HG03196 (cell line): Measurements from ENCODE around the gene MBTPS1.

ENCODE experiments used
- ATAC-seq: cut with Tn5 transposase; IDR thresholded peaks from one replicate; pipeline ENCODE4 v1.9.1; 2021; ENCODE audit not compliant: unreplicated experiment

MBTPS1 gene

DNA sequence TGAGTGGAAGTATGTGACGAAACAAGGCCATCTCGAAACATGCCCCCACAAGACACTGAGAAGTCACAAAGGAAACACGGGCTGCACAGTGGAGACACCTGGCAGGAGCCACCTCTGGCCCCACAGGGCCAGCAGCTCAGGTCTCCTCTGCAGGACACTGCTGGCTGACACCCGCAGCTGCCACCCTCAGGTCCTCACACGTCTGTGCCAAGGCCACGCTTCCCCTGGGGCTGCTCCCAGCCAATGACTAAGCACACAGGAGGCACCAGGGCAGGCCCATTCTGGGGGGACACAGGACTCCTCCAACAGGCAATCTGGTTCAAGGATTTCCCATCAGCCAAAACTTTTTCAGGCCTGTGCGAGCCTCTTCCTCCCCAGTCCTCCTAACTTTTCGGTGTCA, 36.4 kb downstream of the MBTPS1 start:
- ATAC-seq: no peak

DNA sequence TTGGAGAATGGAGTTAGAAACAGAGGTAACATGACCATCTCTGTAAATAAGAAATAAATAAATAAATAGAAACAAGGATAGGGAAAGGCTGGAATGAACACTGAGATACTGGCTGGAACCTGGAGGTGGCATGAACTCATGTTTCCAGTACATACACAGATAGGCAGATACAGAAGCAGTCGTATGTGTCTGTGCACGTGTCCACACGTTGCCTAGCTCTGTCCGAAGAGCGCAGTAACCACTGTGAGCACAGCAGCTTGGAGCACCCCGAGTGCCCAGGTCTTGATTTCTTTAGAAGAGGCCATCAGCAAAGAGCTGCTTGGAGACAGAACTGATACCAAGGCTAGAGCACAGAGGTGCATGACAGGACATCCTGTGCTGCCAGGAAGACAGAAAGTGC, 37.1 kb downstream of the MBTPS1 start:
- ATAC-seq: no peak

DNA sequence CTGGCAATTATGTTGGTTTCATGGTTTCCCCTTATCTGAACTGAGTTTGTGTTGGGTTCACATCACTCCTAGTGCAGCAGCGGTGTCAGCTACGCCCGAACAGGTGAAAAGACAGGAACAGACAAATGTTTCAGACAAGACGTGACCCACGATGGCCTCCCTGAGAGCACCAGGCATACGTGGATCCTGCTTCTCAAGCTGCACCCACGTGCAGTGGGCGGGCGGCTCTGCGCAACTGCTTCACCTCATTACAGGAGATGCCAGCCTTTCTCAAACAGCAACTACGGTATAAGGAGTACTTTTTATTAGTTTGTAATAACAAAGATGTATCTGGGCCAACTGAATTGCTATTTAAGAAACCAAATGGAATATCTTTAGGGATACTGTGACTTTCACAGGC, 41.4 kb downstream of the MBTPS1 start:
- no peak for ATAC-seq

DNA sequence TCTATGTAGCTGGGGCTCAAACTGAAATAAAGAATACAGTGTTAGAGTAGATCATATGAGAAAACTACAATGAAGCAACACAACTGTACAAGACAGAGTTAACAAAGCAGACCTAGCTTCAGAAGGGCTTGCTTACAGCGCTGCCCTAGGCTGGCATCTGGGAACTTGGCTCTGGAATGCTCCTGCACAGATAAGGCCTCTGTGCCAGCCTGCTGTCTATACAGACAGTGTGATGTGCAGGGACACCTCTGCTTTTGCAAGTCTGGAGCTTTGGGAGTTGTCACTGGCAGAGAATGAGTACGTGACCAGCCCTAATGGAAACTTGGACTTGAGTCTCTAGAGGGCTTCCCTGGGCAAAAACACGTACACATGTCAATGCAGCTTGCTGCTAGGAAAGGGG, 42.0 kb downstream of the MBTPS1 start:
- no peak for ATAC-seq

DNA sequence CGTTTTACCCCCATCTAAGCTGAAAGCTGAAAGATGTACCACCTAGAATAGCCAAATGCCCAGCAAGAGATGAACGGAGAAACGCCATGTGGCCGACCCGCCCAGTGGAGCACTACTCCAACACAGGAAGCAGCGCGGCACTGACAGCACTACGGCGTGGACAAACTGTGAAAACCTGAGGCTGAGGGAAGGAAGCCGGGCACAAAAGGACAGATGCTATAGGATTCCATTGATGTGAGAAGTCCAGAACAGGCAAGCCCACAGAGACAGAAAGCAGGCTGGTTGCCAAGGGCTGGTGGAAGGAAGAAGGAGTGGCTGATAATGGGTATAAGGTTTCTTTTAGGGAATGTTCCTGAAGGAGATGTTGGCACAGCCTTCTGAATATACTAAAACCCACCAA, 44.7 kb downstream of the MBTPS1 start:
- no peak for ATAC-seq

- no peak for ATAC-seq
These were observed 45.6 kb downstream of the MBTPS1 start for GRCh38 chr16:84071121-84071520.

DNA sequence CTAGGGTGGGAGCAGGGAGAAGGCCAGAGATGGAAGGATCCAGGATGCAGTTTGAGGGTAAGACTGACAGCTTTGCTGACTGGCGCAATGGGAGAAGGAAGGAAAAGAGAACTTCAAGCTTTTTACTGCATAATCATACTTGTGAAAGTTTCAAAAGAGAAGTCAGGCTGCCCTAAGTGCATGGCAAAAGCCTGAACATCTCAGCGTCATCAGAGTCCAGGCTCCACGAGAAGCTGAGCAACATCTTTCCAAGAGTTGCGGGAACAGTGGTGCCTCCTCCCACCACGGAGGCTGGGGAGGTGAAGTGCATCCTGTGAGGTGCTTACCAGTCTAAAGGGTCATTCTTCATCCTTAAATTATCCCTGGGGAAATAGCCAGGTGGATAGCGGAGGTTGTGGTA, 47.2 kb downstream of the MBTPS1 start:
- no peak for ATAC-seq

- no peak for ATAC-seq
These were observed 47.8 kb downstream of the MBTPS1 start for GRCh38 chr16:84068783-84069462.

- ATAC-seq: no peak
These were observed 48.7 kb downstream of the MBTPS1 start for GRCh38 chr16:84068041-84068440.

GRCh38 chr16:84067640-84068039, 49.1 kb downstream of the MBTPS1 start:
- ATAC-seq: no peak

DNA sequence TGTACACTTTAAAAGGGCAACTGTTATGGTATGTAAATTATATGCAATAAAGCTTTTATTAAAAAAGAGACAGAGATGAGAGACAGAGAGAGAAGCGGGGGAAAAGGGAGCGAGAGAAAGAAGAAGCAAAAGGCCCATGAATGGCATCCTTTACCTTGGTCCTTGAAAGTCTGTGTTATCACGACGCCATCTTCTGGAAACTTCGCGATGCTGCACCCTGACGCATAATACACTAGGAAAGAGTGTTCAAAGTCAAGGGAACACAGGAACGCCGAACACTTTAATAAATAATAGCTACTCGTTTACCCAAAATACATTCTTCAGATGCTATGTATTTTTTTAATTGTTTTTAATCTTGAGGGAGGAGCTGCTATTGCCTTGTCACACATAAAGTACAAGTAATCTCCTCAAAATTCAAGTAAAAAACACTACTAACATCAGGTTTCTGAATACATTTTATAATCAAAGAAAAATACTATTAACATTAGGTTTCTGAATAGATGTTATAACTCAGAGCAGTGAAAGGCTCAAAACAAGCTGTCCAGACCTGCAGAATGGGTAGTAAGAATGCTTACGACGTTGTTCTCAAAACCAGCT, 51.1 kb downstream of the MBTPS1 start:
- ATAC-seq: no peak

- no peak for ATAC-seq
These were observed 52.8 kb downstream of the MBTPS1 start for GRCh38 chr16:84063980-84064379.

DNA sequence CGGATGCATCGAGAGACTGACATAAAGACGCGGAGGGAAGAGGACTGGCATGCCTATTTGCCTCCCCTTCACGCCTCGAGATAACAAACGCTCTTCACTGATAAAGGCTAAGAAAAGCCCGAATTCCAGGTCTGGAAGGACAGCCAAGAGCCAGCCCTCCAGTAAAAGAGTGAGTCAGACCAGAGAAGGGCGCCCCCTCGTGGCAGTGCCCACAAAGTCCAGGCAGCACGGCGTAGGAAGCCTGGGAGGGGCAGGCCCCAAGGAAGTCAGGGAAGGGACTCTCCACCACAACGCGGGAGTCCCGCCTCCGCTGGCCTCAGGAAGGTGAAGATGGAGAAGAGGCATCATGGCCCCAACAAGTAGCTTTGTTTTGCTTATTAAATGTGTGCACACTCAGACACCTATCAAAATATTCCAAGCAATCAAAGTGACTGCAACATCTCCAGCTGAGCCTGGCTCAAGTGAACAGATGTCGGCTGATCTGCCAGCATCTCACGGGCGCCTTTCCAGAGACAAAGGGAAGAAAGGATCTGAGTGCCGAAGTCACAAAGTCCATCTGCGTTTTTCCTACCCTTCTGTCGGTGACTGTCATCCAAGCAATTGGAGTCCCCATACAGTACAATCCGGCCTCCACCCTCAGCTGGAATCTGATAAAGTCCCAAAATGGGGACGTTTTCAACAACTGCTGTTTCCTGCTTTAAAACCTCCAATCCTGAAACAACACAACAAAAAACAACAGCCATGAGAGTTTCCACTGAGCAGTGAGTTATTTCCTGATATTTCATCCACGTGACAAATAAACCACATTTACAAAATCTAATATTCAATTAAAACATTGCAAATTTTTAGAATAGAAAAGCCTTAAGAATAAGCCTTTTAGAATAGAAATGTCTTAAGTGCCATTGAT, 53.8 kb downstream of the MBTPS1 start:
- no peak for ATAC-seq

DNA sequence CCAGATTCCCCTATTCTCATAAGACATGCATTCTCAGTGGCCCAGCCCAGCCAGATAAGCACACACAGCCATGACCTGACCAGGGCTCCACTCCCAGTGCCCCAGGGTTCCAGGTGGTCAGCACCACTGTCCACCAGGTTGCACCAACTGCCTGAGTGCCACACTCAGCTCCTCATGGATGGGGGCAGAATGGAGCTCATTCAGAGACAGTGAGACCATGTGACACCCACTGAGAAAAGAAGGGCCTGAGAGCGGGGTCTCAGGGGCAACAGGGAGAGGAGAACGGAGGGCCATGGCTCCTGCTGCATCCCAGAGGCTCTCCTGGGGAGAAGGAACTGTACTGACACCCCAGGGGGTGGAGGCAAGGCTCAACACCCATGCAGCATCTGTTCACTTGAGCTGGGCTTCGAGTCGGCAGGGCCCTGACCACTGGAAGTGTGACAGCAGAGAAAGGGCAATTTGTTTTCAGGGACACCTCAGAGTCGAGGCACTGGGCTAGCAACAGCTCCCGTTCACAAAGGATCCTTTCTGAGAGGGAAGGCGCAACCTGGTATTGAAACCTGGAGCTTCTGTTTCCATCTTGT, 55.4 kb downstream of the MBTPS1 start:
- no peak for ATAC-seq

DNA sequence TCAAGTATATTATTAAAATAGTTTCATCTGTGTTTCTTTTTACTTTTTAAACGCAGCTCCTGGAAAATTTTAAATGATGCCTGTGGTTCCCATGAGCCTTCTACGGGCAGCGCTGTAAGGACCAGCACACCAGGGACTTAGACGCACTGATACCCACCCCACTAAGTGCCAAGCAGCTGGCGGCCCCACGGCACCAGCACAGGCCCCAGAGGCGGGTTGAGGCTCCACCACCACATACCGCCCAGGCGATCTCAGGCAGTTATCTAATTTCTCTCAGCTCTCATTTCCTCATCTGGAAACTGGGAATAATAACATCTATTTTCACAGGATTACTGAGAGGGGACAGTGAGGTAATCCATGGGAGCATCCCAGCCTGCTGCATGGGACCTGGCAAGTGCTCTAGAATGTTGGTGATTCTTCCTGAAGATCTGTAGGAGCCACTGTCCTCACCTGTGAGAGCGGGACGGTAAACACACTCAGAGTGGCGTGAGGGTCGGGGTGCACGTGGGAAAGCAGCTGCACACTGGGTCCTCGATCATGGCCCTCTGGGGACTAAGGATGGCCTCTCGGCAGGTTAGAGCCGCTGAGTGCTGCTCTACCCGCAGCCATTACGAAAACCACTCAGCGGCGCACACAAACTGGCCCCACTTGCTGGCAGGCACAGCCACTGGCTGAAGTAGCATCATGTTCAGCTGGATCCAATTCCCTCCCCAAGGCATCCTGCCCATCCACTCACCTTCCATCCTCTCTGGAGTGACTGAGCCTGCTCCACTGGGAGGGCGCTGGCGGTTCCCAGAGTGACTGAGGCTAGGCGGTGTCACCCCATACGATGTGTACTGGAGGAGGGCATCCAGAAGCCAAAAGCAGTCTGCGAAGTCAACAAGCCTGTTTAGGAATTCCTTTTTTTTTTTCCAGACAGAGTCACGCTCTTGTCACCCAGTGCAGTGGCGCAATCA, 56.5 kb downstream of the MBTPS1 start:
- ATAC-seq: no peak

DNA sequence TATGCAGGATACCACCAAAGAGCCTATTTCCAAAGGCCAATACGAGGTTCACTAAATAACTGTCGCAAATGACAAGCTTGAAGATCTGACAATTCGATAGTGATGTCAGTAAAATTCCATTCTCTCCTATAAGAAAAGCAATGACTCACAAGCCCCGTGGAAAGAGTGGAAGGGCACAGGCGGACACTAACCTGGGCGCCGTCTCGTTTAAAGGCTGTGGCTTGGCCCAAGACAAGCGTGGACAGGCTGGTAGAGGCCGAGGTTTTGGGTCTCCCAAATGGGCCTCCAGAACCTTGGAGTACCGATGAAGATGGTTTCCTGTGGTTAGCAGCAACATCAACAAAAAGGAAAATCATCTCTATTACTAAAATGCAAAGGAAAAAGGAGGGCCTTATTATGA, 57.6 kb downstream of the MBTPS1 start:
- no peak for ATAC-seq

DNA sequence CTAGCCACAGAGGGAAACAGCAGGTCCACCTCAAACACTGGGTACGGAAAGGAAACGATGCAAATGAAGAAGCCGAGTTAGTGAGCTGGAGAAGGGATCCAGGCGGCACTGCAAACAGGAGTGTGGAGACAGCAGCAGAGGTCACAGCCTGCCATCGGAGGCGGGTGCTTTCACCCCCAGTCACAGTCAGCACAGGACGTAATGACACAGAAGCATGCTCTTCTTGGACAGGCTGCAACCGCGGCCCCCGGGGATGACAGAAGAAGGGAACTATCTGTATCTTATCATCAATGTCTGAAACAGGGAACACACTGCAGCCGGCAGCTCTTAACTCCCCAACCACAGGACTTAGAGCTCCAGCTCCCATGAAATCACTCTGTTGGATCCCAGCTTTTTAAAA, 58.1 kb downstream of the MBTPS1 start:
- ATAC-seq: no peak

DNA sequence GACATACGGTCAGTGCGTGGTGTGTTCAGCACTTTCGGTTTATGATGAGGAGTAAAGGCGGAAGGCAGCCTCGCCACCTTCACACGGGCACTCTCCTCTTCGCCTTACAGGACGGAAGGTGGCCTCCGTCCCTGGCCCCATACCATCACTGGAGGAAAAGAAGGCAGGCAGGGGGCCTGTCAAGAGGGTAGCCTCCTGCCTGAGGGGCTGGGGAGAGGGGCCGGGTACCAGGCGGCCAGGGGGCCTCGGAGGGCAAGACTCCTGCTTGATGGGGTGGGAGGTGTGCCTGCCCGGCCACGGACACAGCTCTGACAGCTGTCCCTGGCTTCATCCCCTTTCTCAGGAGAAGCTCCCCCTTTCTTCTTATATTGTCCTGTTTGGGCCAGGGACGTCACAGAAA, 58.5 kb downstream of the MBTPS1 start:
- ATAC-seq: no peak

- ATAC-seq: no peak
These were observed 59.8 kb downstream of the MBTPS1 start for GRCh38 chr16:84056933-84057332.

DNA sequence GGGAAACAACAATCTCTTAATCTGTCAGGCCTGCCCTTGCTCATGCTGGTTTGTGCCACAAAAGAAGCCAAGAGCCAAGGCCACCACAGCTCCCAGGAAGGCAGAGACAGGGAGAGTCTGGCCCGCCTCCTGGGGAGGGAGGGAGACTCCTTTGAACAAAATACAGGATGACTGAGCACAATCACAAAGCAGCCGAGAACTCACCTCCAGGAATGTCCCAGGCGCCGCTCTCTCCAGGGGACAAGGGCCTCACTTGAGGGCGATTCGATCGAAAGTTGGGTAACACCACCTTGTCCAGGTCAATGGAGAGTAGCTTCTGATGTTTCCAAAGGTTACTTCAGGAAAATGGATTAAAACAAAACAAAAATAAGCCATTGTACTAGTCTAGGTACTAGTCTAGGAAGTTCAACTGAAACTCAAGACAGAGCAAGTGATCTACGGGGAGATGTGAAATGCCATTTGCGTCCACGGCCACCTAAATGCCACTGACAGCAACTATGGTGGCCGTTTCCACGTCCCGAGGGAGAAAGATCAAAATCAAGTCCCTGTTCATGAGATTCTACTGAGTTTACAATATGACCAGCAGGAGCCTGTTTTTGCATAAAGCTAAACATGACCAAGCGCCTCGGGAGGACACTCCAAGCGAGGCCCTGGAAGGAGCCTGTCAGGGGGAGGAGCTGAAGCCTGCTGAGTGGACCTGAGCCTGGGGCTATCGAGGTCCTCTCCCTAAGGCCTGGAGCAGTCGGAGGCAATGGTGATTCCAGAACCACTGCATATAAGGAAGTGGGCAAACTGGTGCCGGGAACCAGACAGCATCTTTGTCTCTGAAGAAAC, 60.7 kb downstream of the MBTPS1 start:
- ATAC-seq: no peak
